GM21367 (cell line): ENCODE results near the gene CIAO3.
"Not testable (repeated sequence)": the region's sequence is repeated elsewhere in the genome, so short reads cannot be mapped to it uniquely, and the experiment has no call there.

ENCODE experiments used
- ATAC-seq: cut with Tn5 transposase; IDR thresholded peaks from one replicate; pipeline ENCODE4 v1.9.1; 2021; ENCODE audit not compliant: unreplicated experiment

CIAO3 gene

GRCh38 chr16:725041-725376 lies 15.8 kb downstream of the CIAO3 start:
- ATAC-seq: no peak

GRCh38 chr16:724188-725040 lies 16.4 kb downstream of the CIAO3 start:
- no peak for ATAC-seq

GRCh38 chr16:723695-724094 lies 17.1 kb downstream of the CIAO3 start:
- no peak for ATAC-seq

GRCh38 chr16:722835-723633 lies 17.8 kb downstream of the CIAO3 start:
- ATAC-seq: no peak

GRCh38 chr16:721765-722540 lies 18.8 kb downstream of the CIAO3 start:
- ATAC-seq: no peak

GRCh38 chr16:720990-721764 lies 19.6 kb downstream of the CIAO3 start, which contains the start of gene ANTKMT:
TSS of gene ANTKMT (plus strand) at chr16:721146. CDS start at chr16:721275, 129 bp downstream.
- ATAC-seq: peak; percentile 48

GRCh38 chr16:720447-720989 lies 20.3 kb downstream of the CIAO3 start:
- peak; percentile 8 for ATAC-seq

- ATAC-seq: no peak
Observed at GRCh38 chr16:719815-720446, 20.9 kb downstream of the CIAO3 start.

GRCh38 chr16:718922-719321 lies 21.9 kb downstream of the CIAO3 start:
- ATAC-seq: no peak

- ATAC-seq: no peak
Observed at GRCh38 chr16:718389-718788, 22.4 kb downstream of the CIAO3 start.

- no peak for ATAC-seq
Observed at GRCh38 chr16:717450-718245, 23.1 kb downstream of the CIAO3 start.

- ATAC-seq: no peak
Observed at GRCh38 chr16:716768-717325, 23.9 kb downstream of the CIAO3 start.

GRCh38 chr16:716200-716568 lies 24.6 kb downstream of the CIAO3 start:
- no peak for ATAC-seq

GRCh38 chr16:715477-716199 lies 25.2 kb downstream of the CIAO3 start:
- no peak for ATAC-seq

- ATAC-seq: peak; percentile 56
Observed at GRCh38 chr16:714558-715476, 26.0 kb downstream of the CIAO3 start, which contains the start of gene METRN. TSS of gene METRN (plus strand) at chr16:715118. CDS start at chr16:715290, 172 bp downstream.

- no peak for ATAC-seq
Observed at GRCh38 chr16:714079-714478, 26.7 kb downstream of the CIAO3 start.

- ATAC-seq: not testable (repeated sequence)
Observed at GRCh38 chr16:712740-713250, 28.0 kb downstream of the CIAO3 start.
